ENCODE data around the gene GSTT2B. TPM values are rescaled to one million over a fixed set of nuclear protein-coding genes. Genes with fewer than 3 reads are reported as not detected.

GSTT2B gene
- total and polyA plus RNA-seq, 10 of the 15 experiments (the other 5 are each of a cell fraction or from before 2014, with no cell fraction given) = 0.15 to 0.29 (median 0.21) TPM; not detected in 7

- TF ChIP-seq CBFB (IDR thresholded peaks at IDR 0.05; ENCODE audit: low read depth) (peak; percentile 14; the same call in 1 of the 2 replicates), IRF4 (IDR thresholded peaks at IDR 0.05; ENCODE audit: low read depth, low read length) (peak; percentile 49; the same call in 1 of the 2 replicates), POLR2AphosphoS5 (IDR thresholded peaks at IDR 0.05; ENCODE audit: low read length) (peak; percentile 13; the same call in 1 of the 2 replicates), LARP7 (IDR thresholded peaks at IDR 0.05) (no peak), ETV6 (conservative IDR thresholded peaks at IDR 0.05 in 1 of 2, IDR thresholded peaks at IDR 0.05 in 1 of 2; ENCODE audit: borderline replicate concordance in 1 of 2, low read depth in 1 of 2) (peak in 1 of 2 experiments; percentile 91; a peak in 2 of 4 replicates), WRNIP1 (IDR thresholded peaks at IDR 0.05; ENCODE audit: borderline replicate concordance, low read depth, low read length) (no peak), HSF1 (IDR thresholded peaks at IDR 0.05; ENCODE audit: low read depth, low read length) (no peak), MXI1 (IDR thresholded peaks at IDR 0.05; ENCODE audit: low read depth, low read length) (no peak), USF2 (IDR thresholded peaks at IDR 0.05; ENCODE audit: borderline replicate concordance, low read depth, low read length) (no peak), IKZF2 (IDR thresholded peaks at IDR 0.05) (peak in 1 of 2 experiments; percentile 46; a peak in 1 of 4 replicates), MEF2A (IDR thresholded peaks at IDR 0.05; ENCODE audit: insufficient read depth, low read depth, low read length) (no peak), BMI1 (IDR thresholded peaks at IDR 0.05; ENCODE audit: borderline replicate concordance) (0 out of 2 replicates have a peak, but pooled peaks have one; percentile 10), TCF12 (IDR thresholded peaks at IDR 0.05; ENCODE audit: low read depth, low read length) (peak; percentile 94), REST (IDR thresholded peaks at IDR 0.05; ENCODE audit: low read depth, low read length) (no peak), IKZF1 (conservative IDR thresholded peaks at IDR 0.05) (no peak), TCF3 (IDR thresholded peaks at IDR 0.05; ENCODE audit: borderline replicate concordance, insufficient read depth, low read depth, low read length) (peak; percentile 95), NFIC (IDR thresholded peaks at IDR 0.05; ENCODE audit: low read depth, low read length) (0 out of 2 replicates have a peak, but pooled peaks have one; percentile 32), SMC3 (IDR thresholded peaks at IDR 0.05; ENCODE audit: borderline replicate concordance, low read length) (no peak), EGR1 (IDR thresholded peaks at IDR 0.05; ENCODE audit: borderline replicate concordance in 1 of 2, low read depth in 2 of 2, low read length in 2 of 2) (peak in 1 of 2 experiments; percentile 41; a peak in 1 of 3 replicates), MTA3 (IDR thresholded peaks at IDR 0.05; ENCODE audit: borderline replicate concordance, low read length) (peak; percentile 93; the same call in 1 of the 2 replicates), EED (IDR thresholded peaks at IDR 0.05; ENCODE audit: low read depth) (peak; percentile 67; the same call in 1 of the 2 replicates)
Observed at GRCh38 chr22:23913306-23913660, 47.7 kb downstream of the GSTT2B start (continued).
